ENCODE measurements around the gene RPTOR.
"Not testable (repeated sequence)": the region's sequence is repeated elsewhere in the genome, so short reads cannot be mapped to it uniquely, and the experiment has no call there.

Gene RPTOR

DNA sequence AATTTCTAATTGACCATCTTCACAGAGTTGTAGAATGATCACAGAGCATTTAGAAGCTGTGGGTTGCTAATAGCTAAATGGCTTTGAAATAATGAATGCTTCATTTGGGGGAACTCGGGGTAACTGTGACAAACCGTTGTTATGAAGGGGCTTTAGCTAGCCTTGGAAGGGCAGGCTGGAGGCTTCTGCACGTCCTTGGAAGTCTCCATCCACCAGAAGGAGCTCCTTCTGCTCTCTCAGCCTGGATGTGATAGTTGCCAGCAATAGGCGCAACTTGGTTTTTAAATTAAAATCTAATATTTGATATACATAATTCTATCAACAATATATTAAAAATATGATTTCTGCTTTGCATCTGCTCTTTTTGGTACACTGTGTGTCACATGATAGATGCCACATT, 200.5 kb downstream of the RPTOR start:
- no peak for DNase-seq (ENCODE audit: low read depth)

DNA sequence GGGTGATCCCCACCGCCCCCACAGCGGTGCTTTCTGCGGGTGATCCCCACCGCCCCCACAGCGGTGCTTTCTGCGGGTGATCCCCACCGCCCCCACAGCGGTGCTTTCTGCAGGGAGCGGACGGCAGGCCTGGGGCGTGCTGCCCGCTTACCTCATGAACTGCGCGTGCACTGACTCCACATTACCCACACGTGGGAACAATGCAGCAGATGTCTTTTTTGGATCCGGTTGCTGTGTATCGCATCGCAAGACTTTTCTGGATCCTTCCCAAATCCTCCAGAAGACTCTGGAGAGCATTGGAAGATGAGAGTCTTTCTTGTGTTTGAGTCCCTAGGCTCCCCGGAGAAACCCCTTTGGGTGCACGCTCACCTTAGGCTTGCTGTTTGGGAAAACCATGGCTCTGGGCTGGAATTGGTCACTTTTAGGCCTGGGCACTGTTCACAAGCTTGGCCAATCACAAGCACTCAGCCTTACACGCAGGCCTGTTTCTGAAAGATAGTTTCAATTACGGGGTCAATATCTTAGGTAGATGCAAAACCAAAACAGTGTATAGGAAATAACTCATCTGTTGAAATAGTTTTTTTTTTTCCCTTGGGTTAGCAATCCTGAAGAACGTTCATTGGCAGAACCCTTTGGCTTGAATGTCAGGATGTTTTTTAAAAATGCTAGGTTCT, 201.8 kb downstream of the RPTOR start:
- DNase-seq (ENCODE audit: low read depth), result no peak

DNA sequence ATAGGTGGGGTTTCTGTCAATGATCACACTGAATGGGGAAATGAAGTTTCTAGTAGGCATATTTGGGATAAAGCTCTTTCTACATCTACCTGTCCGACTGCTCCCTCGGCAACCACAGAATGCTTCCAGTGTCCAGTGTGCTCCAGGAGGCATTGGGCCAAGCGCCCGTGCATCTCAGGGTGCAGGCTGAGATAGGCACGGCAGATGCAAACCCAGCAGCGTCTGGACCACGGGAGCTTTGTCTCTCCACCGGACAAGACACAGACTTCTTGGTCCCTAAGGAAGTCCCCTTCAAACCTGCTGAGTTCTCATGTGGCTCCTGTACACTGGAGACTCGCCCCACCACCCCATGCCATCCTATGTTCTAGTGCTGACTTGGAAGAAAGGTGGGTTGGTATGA, 202.8 kb downstream of the RPTOR start:
- no peak for DNase-seq (ENCODE audit: low read depth)

DNA sequence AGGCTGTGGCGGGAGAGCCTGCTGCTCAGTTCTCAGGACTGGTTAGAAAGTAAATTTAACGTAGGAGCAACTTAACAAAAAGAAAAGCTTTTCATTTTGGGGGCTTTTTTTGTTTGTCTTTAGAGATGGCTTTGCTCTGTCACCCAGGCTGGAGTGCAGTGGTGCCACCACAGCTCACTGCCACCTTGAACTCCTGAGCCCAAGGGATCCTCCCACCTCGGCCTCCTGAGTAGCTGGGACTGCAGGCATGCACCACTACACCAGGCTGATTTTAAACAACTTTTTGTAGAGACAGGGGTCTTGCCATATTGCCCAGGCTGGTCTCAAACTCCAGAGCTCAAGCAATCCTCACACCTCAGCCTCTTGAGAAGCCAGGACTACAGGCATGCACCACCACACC, 205.0 kb downstream of the RPTOR start:
- DNase-seq (ENCODE audit: low read depth), result no peak

DNA sequence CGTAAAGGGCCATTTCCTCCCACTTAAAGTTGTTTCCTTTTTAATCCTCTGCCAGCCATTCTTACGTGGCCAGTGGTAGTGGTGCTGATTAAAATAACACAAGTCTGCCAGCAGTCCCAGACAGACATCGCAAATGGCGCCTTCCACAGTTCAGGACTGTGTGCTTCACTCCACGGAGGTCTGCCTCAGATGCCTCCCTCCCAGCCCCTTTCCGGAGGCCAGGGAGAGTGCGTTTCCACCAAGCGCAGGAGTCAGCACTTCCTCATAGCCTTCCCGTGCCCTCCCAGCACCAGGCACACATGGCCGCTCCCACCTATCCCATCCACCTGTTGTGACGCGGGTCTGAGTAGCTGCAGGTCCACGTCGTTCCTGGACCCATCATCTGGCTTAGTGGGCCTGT, 205.6 kb downstream of the RPTOR start:
- no peak for DNase-seq (ENCODE audit: low read depth)

DNA sequence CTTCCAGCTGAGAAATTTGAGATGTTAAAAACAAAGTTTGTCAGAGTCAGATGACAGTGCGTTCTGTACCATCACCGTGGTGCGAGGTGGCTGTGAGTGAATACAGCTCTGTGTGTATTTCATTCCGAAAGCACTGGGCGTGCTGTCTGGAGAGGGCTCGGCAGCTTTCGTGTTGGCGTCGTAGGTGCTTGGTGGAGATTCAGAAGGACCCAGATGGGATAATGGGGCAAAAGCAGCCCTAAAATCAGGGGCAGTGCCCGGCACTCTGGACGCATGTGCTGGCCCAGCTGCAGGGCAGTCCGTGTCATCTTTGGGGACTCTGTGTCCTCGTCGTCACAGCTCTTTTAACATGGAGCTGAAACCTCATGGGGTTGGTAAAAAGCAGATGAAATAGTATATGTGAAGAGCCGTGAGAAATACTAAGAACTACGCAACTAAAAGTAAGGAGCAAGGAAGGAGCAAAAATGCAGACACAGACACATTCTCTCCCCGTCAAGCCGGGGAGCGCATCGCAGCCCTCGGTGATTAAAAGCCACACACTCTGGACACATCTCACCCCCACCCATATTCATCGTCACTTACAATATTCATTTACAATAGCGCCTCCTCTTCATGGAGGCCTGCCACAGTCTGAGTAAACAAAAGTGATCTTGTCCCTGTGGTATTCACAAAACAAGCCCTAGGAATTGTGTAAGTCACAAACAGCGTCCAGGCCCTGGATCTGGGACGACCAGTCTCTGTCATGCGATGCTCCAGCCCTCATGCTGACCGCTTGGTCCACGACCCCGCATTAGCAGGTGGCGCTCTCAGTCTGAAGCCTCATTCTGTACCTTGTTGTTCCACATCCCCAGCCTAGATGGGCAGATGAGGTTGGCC, 206.7 kb downstream of the RPTOR start:
- DNase-seq (ENCODE audit: low read depth), result no peak

DNA sequence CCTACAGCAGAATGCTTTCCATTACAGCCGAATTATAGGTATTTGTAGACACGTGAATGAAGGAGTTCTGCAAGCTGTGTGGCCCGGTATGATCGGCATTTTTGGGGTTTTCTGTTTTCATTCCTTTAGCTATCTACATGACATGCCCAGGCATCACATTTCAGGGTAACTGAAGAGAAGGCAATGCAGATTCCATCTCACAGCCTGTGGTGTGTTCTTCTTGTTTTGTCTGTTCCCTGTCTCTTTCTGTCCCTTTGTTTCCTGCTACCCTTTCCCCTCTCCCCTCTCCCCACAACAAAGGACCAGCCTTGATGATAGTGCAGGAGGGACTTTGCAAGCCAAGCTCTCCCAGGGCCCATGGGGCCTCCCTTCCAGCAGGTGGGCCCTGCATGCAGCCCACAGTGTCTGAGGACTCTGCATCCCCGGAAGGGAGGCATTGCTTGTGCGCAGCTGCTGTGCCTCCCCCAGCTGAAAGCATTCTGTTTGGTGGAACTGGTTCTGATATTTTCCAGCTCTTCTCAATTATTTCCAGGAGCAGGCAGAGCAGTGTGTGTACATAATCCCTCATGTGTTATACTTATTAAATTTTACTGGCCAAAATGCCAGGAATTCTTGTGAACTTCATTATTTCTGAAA, 207.4 kb downstream of the RPTOR start:
- DNase-seq (ENCODE audit: low read depth), result no peak

DNA sequence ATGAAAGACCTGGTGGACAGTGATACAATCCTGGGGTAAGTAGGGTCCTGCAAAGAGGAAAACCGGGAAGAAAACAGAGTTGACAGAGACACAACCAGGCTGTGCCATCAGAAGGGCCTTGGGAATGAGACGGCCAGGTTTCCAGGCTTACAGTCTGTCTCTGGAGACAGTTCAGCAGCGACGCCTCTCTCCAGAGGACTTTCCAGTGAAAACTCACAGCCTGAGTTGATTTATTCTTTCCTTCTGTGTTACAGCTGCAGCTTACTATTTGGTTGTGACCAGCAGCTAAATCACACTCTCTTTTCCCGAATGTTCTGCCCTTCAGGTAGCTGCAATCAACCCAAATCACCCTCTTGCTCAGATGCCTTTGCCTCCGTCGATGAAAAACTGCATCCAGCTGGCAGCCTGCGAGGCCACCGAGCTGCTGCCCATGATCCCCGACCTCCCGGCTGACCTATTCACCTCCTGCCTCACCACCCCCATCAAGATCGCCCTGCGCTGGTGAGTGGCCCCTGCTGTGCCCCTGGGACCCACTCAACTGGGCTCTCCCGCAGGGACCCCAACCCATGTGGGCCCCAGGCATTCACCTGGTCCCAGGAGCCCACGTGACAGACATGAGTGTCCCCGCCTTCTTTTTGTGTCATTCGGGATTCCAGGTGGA, 209.2 kb downstream of the RPTOR start:
- no peak for DNase-seq (ENCODE audit: low read depth)

DNA sequence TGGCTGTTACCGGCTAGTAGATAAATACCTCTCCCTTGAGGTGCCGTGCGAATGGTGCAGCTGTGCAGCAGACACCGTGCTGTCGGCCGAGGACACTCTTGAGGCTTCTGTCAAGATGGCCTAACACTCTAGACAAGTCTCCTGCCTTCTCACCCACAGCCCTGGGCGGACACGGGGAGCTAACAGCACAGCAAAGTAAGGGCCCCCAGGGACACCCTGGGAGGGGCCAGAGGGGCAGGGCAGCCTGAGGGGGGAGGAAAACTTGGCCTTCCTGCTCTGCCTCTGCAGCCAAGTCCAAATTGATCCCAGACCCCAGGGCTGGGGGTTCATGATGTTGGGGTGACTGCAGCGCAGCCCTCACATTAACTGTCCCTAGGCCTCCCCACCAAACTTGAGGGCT, 210.2 kb downstream of the RPTOR start:
- DNase-seq (ENCODE audit: low read depth), result no peak

DNA sequence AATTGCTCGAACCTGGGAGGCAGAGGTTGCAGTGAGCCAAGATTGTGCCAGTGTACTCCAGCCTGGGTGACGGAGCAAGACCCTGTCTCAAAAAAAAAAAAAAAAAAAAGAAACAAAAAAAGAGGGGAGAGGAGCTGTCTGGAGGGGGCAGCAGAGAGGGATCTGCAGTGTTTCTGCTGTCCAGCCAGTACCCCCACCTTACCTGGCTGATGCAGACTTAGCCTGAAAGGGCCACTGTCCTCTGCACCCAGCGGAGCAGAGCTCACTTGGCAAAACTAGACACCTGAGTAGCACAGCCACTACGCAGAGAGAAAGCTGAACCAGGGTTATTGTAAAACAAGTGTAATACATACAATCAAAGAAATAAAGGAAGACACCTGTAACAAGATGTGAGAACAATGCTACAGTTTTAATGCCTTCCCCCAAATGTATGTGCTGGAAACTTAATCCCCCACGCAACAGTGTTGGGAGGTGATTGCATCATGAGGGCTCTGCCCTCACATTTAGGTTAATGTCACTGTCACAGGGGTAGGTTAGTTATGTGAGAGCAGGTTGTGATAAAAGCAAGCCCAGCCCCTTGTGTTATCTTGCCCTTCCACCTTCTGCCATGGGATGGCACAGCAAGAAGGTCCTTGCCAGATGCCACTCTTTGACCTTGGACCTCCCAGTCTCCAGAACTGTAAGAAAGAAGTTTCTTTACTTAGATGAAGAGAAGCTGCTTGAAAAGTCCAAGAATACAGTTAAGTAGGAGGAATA, 211.2 kb downstream of the RPTOR start:
- DNase-seq (ENCODE audit: low read depth), result no peak

DNA sequence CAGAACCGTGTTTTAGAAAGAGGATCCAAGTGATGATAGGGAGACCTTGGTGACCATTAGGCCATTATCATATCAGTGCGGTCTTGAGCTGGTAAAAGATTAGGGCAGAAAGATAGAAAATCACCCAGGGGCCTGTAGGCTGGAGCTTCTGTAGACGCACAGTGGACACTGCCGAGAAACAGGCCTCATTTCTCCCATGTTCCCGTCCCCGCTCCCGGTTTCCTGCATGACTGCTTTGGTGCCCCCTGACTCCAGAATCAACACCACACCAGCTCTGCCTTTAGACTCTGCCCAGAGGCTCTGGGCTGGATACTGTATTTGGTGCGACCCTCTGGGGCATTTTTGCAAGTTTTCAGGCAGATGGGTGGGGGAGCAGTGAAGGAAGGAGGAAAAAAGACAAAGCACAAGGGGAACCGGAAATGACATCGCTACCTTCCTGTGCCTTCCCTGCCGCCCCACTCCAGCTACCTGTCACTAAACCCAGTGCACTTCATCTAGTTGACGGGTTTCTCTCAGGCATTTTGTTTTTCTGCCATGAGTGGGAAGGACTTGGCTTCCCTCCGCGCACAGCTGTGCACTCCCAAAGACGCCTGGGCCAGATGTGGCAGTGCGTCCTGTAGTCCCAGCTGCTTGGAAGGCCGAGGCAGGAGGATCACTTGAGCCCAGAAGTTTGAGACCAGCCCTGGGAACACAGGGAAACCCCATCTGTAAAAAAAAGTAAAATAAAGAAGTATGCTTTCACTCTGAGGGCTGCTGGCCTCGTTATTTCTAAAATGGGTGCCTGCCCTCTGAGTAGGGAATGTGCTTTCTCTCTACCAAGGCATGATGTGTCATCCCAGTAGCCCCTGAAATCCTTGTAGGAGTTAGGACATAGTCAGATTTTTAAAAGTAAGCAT, 214.1 kb downstream of the RPTOR start:
- no peak for DNase-seq (ENCODE audit: low read depth)

DNA sequence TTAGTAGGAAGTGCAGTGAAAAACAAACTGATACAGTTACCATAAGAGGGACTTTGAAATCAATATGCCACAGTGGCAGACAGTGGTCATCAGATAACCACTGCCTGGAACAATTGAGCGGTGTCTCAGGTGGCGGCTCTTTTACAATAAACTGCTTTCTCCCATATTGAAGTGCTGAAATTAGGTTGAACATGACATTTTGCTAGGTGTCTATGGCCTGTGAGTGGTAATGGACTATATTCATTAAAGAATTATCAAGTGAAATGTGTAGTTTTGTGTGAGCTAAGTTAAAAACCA, 214.7 kb downstream of the RPTOR start:
- no peak for DNase-seq (ENCODE audit: low read depth)

DNA sequence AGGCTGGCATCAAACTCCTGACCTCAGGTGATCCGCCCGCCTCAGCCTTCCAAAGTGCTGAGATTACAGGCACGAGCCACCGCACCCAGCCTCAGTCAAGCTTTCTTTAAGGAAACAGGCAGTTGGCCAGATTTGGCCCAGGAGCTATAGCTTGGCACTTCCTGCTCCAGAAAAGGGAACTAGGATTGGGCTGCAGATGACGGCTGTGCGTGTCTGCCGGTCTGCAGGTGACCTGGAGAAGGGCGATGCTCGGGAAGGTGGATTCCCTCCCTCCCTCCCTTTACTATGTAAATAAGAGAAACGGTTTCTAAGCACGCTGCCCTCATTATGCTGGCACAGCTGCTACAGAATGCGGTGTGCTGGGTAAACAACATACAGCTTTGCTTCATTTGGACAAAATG, 215.9 kb downstream of the RPTOR start:
- DNase-seq (ENCODE audit: low read depth), result no peak

DNA sequence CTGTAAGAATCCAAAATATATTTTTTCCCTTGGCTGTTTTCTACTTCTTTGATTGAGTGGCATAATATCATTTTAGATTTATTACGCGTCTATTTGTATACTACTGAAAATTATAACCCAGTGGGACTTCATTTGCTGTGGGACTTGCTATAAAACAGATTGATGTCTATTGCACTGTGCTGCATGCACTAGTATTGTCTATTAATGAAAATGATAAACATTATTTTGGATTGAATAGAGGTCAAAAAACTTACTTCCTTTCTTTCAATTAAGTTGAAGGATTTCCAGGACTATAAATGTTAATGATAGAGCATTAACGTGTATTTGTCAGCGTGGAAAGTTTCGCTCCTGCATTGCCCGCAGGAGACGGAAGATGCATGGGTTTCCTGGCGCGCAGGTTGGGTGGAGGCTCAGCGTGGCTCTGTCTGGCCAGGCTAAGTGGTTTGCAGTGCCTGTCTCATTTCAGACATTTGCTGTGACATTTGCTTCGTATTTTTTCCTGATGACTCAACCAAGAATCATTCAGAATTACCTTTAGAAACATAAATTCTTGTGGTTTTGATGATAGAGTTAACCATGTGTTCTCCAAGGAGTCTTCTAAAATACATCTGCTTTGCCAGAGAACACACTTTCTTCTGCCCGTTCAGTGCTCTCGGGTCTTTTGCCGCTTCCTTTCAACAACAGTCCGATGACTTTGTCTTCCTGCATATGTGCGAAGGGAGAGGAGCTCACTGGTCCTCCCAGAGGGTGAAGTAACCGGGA, 216.7 kb downstream of the RPTOR start:
- DNase-seq (ENCODE audit: low read depth), result peak; percentile 46

DNA sequence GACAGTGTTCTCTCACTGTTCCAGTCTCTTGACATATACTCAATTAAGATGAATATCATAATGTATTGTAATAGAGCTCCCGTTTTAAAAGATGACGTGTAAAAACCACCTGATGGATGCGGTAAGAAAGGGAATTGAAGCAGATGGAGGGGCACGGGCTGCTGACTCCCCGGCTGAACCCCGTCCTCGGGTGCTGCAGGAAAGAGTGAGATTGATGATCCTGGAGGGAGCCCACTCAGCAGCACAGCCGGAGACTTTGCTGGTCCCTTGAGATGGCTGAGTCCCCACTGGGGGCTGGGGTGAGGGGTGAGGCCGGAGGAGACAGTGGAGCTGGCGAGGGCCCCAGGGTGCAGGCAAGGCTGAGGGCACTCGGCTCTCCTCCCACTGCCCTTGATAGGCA, 217.4 kb downstream of the RPTOR start:
- no peak for DNase-seq (ENCODE audit: low read depth)

DNA sequence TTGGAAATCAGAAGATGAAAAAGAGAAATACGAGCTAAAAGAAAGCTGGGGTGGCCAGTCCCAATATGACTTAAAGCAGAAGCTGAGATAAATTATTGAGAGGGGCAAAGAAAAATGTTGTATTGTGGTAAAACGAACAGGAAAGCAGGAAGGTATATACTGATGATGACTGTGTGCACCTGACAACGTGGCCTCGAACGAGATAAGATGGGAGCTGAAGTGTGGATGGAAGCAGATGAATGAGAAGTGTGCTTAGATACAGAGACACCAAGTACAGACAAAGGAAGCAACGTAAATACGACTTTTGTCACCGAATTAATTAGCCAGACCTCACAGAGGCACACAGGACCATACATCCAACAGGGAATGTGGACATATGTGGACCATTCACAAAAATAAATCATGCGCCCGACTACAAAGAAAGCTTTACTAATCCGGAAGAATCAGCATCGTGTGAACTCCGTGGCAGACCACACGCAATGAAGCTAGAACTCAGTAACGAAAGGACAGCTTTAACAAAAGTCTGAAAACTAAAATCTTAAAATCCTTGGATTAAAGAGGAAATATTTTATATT, 218.7 kb downstream of the RPTOR start:
- DNase-seq (ENCODE audit: low read depth), result no peak

DNA sequence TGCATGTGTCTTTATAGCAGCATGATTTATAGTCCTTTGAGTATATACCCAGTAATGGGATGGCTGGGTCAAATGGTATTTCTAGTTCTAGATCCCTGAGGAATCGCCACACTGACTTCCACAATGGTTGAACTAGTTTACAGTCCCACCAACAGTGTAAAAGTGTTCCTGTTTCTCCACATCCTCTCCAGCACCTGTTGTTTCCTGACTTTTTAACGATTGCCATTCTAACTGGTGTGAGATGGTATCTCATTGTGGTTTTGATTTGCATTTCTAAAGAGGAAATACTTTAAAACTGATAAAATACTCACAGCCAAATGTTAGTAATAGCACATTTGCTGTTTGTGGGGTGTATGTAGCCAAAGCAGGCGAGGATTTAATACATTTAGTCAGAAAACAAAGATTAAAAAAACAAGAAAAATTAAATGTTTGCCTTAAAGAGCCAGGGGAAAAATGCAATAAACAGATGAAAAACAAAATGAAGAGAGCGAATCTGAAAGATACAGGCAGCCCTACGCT, 220.0 kb downstream of the RPTOR start:
- not testable (repeated sequence) for DNase-seq (ENCODE audit: low read depth)

DNA sequence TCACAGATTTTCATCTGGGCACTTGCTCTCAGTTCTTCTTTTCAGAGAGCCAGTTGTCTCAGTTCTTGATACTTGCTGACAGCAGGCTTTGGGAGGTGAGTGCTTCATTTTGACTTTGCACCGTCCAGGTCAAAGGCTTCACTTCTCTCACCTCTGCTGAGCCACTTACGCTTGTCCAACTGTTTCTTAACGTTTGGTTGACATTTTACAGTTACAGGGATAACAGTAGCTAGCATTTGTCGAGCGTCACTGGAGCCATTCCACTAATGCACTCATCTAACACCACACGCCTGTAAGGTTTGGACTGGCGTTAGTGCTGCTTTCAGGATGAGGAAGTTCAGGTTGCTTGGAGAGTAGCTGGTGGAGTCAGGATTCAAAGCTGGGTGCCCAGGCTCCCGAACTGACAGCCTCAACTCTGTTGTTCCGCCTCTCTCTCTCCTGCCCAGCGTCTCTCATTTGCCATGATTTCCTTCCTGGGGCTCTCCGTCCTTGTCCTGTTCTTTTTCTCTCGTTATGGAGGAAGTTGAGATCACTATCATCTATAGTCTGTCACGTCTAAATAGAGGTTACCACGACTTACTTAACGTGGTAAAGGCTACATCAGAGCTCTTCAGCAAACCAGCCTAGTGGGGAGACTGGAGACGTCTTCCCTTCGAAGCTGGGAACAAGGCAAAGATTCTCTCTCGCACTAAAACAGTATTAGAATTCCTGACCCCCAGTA, 220.8 kb downstream of the RPTOR start:
- DNase-seq (ENCODE audit: low read depth), result no peak

DNA sequence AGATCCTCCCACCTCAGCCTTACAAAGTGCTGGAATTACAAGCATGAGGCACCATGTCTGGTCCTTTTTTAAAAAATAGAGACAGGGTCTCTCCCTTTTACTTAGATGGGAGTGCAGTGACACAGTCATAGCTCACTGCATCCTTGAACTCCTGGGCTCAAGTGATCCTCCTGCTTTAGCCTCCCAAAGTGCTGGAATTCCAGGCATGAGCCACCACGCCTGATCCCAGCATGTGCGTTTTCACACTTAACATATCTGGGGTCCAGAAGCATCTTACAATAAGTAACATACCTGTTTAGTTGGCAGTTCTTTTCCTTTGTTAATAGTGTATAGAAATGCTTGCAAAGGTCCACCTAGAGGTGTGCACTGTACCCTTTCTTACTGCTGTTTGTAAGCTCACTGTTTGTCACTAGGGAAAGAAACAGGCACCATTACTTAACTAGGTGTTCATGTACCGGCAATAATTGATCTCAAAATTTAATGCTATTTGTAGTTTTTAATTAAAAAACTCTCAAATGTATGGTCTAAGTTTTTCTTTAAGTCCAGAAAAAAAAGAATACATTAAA, 221.7 kb downstream of the RPTOR start:
- no peak for DNase-seq (ENCODE audit: low read depth)

Measured in stimulated activated CD8-positive, alpha-beta memory T cell treated with anti-CD3 and anti-CD28 coated beads, Interleukin-12 subunit alpha, Interleukin-12 subunit beta, amount 100 ng/mL, for 4 hours (primary cell).